Peyer's patch (tissue), 4 donors: ENCODE data around the gene SSTR3.

Experiments
- CTCF ChIP-seq, 6 experiments: fragments of 450-650 bp in 4 of 6; fragments of 200-600 bp in 2 of 6; sonication (generic) in 1 of 6; IDR thresholded peaks; one replicate each; pipeline ENCODE4 v1.5.1; 2017 to 2019; ENCODE audit warnings: antibody characterized with exemption in 6 of 6, mild to moderate bottlenecking in 3 of 6, moderate library complexity in 1 of 6
- POLR2A ChIP-seq, 2 donors: fragments of 450-650 bp; IDR thresholded peaks; one replicate each; pipeline ENCODE4 v1.5.1; 2017; ENCODE audit warnings: antibody characterized with exemption in 2 of 2, mild to moderate bottlenecking in 2 of 2, moderate library complexity in 2 of 2

DNA sequence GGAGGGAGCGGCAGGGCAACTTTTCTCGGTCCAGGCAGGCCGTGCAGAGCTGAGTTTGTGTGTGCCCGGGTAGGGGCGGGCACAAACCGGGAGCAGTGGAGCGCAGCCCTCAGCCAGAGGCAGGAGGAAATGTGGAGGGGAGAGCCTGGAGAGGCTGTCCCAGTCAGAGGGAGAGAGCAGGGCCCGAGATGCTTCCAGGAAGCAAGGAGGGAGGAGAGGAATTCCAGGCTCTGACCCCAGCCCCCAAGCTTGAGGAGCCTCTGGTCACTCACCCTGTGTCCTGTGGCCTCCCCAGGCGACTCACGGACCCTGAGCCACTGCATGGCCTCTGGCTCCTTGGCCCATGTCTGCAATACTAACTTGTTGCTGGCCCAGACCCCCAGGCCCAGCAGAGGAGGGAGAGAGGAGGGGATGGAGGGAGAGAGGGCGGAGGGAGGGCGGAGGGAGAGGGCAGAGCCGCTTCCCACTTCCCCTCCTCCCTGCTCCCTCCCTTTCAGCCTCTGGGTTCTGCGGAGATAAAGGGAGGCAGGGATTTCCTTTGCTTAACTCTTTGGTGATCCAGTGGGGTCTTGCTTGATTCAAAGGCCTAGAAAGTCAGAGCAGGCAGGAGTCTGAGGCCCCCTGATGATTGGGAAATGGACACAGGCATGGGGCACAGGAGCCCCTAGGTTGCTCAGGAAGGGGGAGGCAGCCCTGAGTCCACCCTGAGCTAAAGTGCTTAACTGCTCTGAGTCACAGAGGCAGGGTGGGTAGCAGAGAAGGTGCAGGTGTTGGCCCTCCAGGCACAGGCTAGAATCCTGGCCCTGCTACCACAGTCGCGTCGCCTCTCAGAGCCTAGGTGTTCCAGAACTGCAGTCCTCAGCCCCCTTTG is 24.2 kb downstream of the SSTR3 start, which contains the start of gene C1QTNF6:
- TF ChIP-seq CTCF (IDR thresholded peaks at IDR 0.05) (no peak), POLR2A (IDR thresholded peaks at IDR 0.05) (no peak)
